Calu3 (cell line): ENCODE results near the gene SNRNP200. TPM values are rescaled to one million over a fixed set of nuclear protein-coding genes. Genes with fewer than 3 reads are reported as not detected.

ENCODE experiments used
- BruUV-seq: library from RNA; stranded (reverse); fragments of 400-500 nt; replicated peaks from 2 replicates; lab custom pipeline; 2021; lab: Mats Ljungman, UMichigan
- CTCF ChIA-PET: fragments of 300-600 bp; sonication (Branson Sonifier 250); formaldehyde crosslinking; loops from one replicate; lab custom pipeline; 2022; ENCODE audit warnings: antibody characterized with exemption; lab: Charles Lee
- DNase-seq: peaks from one replicate; pipeline ENCODE4 v3.0.0; 2022
- H3K27ac Mint-ChIP-seq: one replicate; pipeline ENCODE4 v1.8.0; 2022; ENCODE audit warnings: mixed read lengths; ENCODE audit not compliant: unreplicated experiment
- H3K27me3 Mint-ChIP-seq: one replicate; pipeline ENCODE4 v1.8.0; 2022; ENCODE audit warnings: mixed read lengths; ENCODE audit not compliant: unreplicated experiment
- H3K36me3 Mint-ChIP-seq: one replicate; pipeline ENCODE4 v1.8.0; 2022; ENCODE audit warnings: mild to moderate bottlenecking, moderate library complexity, mixed read lengths; ENCODE audit not compliant: insufficient read depth, unreplicated experiment
- H3K4me1 Mint-ChIP-seq: one replicate; pipeline ENCODE4 v1.8.0; 2022; ENCODE audit warnings: mild to moderate bottlenecking, low read depth, mixed read lengths; ENCODE audit not compliant: unreplicated experiment
- H3K4me3 Mint-ChIP-seq: one replicate; pipeline ENCODE4 v1.8.0; 2022; ENCODE audit warnings: mild to moderate bottlenecking, low read depth, moderate library complexity, mixed read lengths; ENCODE audit not compliant: unreplicated experiment
- H3K9me3 Mint-ChIP-seq: one replicate; pipeline ENCODE4 v1.8.0; 2022; ENCODE audit warnings: low read depth, mixed read lengths; ENCODE audit not compliant: unreplicated experiment
- CTCF ChIP-seq: fragments of 200-600 bp; IDR thresholded peaks from one replicate; pipeline ENCODE4 v1.8.0; 2022; ENCODE audit warnings: antibody characterized with exemption; ENCODE audit not compliant: unreplicated experiment
- intact Hi-C: fragments of 100-400 bp; cut with micrococcal nuclease; formaldehyde crosslinking; loops from one replicate; pipeline ENCODE4 v1.10.0; 2022; ENCODE audit not compliant: unreplicated experiment
- total RNA-seq: library from RNA; stranded (reverse); gene quantifications from 2 replicates; pipeline ENCODE4 v1.2.3, GENCODE V29; 2022

The SNRNP200 gene
- total RNA-seq, 1 experiment from 2014 or later, result 140 TPM

- TF ChIP-seq CTCF, result no peak
- CTCF ChIA-PET, result interaction anchor here (1.6 kb wide), 1 partner anchor 21 kb away, joined by 6 read pairs; no protein-coding TSS in a partner anchor
- no peak for DNase-seq
- Mint-ChIP-seq H3K36me3 (peaks cover 19% of the 10 kb centered on the region), H3K27ac (no peak overlapping the region), H3K9me3 (no peaks in the 10 kb centered on the region), H3K4me3 (no peak overlapping the region), H3K4me1 (no peaks in the 10 kb centered on the region), H3K27me3 (peaks cover 50% of the 10 kb centered on the region)
- intact Hi-C loops, result no loop called here
- BruUV-seq, result no TSS peak
These were observed 15.0 kb upstream of the SNRNP200 start for GRCh38 chr2:96320326-96320725.

GRCh38 chr2:96319396-96319795, 14.1 kb upstream of the SNRNP200 start:
- no peak for TF ChIP-seq CTCF
- intact Hi-C loops, result no loop called here
- no peaks in the 10 kb centered on the region for H3K4me1 Mint-ChIP-seq
- peaks cover 12% of the 10 kb centered on the region for H3K36me3 Mint-ChIP-seq
- H3K27me3 Mint-ChIP-seq, result peaks cover 50% of the 10 kb centered on the region
- no TSS peak for BruUV-seq
- H3K4me3 Mint-ChIP-seq, result no peak overlapping the region
- CTCF ChIA-PET, result no interaction called here
- H3K9me3 Mint-ChIP-seq, result no peaks in the 10 kb centered on the region
- H3K27ac Mint-ChIP-seq, result no peak overlapping the region
- DNase-seq, result no peak

- no peak for TF ChIP-seq CTCF
- no peaks in the 10 kb centered on the region for H3K4me1 Mint-ChIP-seq
- BruUV-seq, result no TSS peak
- no peak overlapping the region for H3K4me3 Mint-ChIP-seq
- H3K36me3 Mint-ChIP-seq, result peaks cover 12% of the 10 kb centered on the region
- intact Hi-C loops, result no loop called here
- DNase-seq, result no peak
- H3K27ac Mint-ChIP-seq, result no peak overlapping the region
- no peaks in the 10 kb centered on the region for H3K9me3 Mint-ChIP-seq
- H3K27me3 Mint-ChIP-seq, result peaks cover 50% of the 10 kb centered on the region
- CTCF ChIA-PET, result no interaction called here
These were observed 13.4 kb upstream of the SNRNP200 start for GRCh38 chr2:96318723-96319122.

- Mint-ChIP-seq H3K27ac (no peak overlapping the region), H3K9me3 (no peaks in the 10 kb centered on the region), H3K4me3 (no peak overlapping the region), H3K27me3 (peaks cover 39% of the 10 kb centered on the region), H3K36me3 (peaks cover 12% of the 10 kb centered on the region), H3K4me1 (no peaks in the 10 kb centered on the region)
- no TSS peak for BruUV-seq
- intact Hi-C loops, result no loop called here
- CTCF ChIA-PET, result no interaction called here
- no peak for TF ChIP-seq CTCF
- no peak for DNase-seq
These were observed 12.2 kb upstream of the SNRNP200 start for GRCh38 chr2:96317584-96317997.
